OCI-M1 (cell line): ENCODE data around the gene TUB.

Experiments
- DNase-seq: peaks from one replicate; lab custom pipeline; 2025; lab: John Stamatoyannopoulos, UW

TUB gene, protein sequence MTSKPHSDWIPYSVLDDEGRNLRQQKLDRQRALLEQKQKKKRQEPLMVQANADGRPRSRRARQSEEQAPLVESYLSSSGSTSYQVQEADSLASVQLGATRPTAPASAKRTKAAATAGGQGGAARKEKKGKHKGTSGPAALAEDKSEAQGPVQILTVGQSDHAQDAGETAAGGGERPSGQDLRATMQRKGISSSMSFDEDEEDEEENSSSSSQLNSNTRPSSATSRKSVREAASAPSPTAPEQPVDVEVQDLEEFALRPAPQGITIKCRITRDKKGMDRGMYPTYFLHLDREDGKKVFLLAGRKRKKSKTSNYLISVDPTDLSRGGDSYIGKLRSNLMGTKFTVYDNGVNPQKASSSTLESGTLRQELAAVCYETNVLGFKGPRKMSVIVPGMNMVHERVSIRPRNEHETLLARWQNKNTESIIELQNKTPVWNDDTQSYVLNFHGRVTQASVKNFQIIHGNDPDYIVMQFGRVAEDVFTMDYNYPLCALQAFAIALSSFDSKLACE

DNA sequence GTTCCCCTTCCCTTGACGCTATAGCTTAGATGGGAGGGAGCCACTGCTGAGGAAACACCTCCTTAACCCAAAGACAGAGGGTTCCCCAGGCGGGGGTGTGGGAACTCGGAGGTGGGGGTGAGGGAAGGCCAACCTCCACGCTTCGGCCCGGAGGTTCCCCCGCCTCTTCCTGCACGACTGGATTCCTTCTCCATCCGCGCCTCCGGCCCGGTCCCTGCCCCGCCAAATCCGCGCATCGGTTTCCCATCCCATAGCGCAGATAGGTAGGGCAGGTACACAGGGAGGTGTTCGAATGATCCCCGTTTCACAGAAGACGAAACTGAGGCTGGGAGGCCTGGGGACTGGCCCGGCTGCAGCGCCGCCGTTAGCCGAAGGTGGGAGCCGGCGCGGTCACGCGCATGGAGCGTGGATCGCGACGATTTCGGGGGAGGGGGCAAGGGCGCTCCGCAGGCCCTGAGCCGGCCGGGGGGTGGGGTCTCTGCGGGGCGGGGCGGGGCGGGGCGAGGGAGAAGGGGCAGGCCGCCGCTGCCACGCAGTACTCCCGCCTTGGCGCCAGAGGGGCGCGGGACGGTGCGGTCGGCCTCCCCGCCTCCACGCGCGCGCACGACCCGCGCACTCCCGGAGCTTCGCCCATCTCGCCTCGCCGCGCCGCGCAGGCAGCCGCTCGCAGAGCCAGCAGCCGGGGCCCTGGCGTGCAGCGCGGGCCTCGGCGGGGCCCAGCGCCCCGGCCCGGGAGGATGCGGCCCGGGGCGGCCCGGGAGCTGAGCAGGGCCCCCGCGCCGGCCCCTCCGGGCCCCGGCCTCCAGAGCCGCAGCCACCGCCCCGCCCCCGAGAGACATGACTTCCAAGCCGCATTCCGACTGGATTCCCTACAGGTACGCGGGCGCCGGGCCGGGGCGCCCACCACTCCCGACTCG lies at the start of gene TUB:
TUB (plus strand) TSS at position 538 of the 917 bp plus-strand sequence; CDS start at position 838, 300 bp downstream.
- DNase-seq, result no peak

DNA sequence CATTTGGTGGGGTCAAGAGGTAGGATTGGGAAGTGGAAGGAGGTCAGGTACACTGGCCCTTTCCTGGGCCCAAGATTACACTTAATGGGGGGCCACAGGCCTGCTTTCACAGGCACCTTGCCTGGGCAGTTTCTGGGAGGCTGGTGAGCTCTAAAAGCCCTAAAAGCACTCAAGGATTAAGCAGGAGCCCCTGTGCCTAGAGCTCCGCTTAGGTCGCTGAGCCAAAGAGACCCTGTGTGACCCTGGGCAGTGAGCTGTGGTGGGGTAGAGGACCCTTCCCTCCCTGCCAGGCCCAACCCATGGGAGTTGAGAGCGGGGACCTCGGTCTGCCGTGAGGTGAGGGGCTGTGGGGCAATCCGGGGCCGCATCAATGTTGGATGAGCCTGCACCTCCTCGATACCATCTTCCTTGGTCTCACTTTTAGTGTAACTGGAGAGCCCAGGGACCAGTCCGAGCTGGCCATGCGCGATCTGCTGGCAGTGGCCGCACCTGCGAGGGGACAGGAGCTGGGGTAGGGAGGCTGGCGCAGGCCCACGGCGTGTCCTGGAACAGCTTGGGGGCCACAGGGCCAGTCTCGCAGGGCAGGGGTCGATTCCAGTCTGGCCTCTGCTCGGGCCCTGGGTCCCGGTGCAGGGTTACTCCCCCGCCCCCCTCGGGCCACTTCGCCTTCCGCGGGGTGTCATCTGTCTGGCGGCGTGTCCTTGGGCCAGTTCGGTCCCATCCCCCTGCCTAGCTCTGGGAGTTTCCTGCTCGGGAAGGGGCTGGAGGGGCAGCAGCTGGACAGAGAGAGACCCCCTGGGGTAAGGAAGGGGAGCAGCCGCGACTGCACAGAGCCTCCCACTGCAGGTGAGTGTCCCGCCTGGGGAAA lies 49.5 kb upstream of the TUB start:
- DNase-seq, result no peak

DNA sequence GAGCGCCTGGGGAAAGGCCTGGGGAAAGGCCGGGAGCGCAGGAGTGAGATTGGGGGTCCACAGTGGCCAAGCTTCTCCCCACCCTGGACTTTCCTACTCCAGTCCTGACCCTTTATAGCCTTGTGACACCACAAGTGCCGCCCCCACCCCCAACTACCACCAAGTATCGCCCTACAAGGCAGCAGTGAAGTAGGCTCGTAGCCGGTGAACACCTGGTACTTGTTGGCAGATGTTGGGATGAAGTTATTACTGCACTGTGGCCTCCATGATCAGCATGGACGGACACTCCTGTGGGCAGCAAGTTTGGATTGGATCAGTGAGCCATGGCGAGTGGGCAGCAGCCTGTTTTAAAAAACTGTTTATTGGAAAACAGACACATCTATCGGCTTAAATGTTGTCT lies 48.9 kb upstream of the TUB start:
- DNase-seq, result no peak

DNA sequence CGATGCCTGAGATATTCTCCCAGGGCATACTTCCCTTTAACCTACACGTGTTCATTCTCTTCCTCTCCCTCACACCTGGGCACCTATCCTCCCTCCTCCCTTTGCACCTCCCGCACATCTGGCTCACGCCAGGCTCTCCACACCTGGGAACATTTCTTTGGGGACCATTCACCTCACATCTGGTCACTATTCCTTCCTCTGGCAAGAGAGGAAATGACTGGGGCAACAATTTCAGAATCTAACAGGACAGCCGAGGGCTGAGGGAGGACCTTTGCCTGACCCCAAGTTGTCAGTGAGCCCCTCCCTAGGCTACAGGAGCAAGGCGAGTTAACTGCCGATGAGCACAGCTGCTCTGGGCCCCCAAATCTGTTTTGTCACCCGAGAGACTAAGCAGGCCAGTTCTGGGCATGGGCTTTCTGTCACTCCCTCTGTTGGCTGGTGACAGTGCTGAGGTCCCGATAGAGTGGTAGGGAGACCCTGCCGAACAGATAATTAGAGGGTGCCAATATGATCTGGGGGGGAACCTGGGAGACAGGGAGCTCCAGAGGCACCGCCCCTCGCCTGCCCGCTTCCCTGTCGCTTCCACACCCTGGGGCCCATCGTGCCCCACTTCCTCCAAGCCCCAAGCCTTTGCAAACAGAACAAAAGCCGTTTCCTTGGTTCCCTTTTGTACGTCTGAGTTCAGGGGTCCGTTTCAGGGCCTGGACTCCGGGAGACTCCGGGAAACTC lies 48.3 kb upstream of the TUB start:
- no peak for DNase-seq

DNA sequence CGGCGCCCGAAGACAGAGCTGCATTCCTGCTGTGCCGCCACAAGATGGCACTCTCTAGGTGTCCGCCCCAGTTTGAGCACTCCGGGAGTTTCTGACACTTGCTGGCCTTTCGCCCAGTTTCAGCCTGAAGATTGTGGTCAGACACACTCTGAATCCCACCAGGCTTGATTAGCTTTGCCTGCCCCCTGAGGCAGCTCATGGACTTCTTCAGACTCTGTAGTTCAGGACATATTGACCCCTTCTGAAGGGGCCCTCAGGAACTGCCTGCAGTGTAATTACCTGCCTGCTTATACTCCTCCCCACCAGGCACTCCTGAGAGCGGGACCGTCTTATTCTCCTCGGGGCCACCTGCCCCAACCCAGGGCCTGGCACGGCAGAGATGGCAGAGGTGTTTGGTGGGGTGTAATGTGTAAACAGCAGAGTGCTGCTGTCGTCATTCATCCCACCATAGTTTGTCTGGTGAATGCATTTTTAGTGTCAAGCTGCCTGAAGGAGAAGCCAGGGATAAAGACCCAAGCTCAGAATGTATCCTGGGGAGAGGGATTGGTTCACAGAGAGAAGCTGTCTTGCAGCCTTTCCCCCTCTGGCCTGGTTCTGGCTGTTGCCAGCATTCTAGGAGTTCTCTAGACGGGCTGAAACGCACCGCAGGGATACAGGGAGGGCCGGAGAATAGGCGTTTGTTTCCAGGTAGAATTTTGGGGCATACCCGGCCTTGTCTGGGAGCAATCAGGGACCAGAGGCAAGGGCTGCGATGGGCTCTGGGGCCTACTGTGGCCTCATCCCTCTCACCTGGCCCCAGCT lies 47.5 kb upstream of the TUB start:
- DNase-seq, result peak; percentile 79

DNA sequence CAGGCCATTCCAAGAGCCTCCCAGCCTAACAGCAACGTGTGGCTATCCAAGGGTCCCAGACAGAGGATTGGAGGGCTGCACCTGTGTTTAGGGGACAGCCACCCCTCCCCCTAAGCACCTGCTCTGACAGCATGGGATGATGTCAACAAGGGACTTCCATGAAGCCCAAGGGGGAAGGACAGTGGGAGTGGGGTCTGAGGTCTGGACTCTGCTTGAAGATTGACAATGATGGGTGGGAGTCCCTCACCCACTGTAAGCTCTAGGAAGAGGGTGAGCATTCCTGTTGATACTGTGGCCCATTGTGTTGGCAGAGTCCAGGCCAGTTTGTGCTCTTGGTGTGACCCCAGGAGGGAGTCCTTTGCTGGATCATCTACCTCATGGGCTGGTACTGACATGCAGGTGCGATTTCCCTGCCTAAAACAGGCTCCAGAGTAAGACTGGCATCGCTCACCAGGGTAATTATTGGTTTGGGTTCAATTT lies 46.9 kb upstream of the TUB start:
- DNase-seq, result no peak

DNA sequence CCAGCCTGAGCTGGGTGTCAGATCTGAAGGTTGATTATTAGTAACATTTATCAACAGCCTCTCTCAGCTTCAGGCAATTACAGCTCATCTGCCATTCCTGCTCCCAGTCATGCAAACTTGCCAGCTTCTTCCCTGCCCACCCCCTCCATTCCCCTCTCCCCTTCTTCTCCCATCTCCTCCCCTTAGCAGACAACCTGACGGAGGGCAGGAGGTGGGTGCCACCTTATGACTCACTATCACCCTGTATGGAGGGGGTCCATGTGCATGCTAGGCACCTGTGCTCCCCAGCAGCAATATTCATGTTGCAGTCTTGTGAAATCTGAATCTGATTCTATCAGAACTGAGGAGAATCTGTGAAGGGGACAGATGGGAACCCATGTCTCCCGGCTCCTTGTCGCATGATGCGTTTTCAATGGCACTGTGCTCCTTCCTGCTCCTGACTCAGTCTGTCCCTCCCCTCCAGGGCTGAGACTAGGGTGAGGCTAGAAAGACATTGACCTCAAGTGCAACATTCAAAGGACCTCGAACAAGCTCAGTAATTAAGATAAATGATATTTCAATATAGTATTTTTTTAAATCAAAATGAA lies 46.3 kb upstream of the TUB start:
- no peak for DNase-seq

DNA sequence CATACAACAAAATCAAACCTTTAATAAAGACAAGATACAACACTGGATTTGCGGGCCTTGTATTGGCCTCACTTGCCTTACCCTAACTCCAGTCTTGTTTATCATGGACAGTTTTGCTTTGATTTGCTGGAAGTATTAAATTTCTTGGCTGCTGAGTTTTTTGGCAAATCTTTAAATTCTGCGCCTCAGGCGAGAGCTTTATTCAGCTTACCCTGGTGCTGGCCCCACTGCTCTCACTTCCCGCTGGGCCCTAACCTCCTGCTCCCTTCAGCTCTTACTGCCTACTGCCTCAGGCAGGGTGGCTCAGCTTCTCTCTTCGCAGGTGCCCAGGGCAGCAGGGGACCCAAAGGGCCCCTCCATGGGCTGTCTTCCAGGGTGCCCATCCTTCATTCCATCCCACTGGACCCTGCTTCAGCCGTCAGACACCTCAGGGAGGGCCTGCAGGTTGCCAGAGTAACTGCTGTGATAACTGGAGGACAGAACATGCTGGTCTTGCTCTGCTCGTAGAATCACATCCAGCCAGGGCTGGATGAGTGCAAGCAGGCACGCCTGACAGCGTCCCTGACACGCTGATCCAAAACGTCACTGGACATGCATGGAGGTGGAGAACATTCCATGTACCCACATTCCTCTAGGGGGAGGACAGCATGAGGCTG lies 45.7 kb upstream of the TUB start:
- no peak for DNase-seq

DNA sequence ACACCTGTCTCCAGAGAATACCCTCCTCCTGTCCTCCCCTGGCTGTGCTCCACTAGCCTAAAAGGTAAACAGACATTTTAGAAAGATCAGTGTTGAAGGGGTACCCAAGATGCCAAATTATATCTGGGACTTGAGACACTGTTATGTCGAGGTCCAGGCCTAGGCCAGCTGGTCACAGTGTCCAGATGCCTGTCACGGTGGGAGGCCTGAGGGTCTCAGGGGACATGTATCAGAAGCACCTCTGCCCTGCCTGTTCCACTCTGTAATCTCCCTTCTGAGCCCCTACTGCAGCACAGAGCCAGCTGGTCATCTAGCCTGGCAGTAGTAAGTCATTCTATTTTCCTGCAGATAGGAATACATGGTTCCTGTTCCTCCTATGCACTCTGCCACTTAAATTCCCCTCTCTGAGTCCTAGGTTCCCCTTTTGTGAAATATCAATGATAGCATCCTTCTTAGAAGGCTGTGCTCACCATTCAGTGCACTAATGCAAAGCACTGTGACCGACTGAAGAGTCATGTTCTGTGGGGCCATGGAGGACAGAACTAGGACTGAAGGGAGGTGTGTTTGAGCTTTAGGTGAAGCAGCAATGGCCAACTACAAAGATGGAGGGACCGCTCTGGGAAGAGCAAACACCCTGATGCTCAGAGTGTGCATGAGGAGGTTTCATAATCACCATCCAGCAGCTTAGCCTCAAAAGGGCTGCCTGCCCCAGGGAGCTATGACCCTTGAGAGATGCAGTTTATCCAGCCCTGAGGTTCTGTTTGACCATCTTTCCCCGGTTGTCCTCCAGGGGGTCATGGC lies 44.8 kb upstream of the TUB start:
- DNase-seq, result no peak

DNA sequence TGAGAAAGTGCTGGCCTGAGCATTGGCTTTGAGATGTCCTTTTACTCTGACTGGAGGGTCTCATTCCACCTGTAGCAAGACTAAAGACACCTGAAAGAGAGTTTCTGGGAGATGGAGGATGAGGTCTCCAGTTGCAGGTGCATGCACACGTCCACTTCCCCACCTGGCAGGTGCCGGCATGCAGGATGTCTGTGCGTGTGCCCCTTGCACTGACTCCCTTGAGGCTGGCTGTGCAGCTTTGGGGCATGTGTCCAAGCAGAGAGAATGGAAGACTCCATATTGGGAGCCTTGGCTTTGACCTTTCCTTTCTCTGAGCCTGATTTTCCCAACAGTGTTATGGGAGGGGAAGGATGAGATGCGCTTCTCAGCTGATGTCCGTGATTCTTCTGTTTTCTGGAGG lies 44.0 kb upstream of the TUB start:
- no peak for DNase-seq

DNA sequence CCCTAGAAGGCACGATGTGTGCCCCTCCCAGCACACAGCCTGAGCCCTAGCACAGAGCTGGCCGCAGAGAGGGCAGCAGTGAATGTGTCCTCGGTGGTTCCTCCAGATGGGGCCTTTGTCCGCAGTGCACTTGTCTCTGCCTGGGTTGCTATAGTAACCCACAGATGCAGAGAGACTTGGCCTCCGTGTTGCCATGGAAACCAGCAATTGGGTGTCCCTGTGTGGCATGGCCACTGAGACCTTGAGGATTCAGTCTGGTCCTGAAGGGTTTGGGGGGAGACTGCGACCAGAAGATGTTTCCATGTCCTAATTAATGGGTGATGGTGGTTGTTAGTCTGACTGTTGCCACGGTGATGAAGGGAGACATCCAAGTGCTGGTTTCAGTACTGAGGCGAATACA lies 42.6 kb upstream of the TUB start:
- no peak for DNase-seq

DNA sequence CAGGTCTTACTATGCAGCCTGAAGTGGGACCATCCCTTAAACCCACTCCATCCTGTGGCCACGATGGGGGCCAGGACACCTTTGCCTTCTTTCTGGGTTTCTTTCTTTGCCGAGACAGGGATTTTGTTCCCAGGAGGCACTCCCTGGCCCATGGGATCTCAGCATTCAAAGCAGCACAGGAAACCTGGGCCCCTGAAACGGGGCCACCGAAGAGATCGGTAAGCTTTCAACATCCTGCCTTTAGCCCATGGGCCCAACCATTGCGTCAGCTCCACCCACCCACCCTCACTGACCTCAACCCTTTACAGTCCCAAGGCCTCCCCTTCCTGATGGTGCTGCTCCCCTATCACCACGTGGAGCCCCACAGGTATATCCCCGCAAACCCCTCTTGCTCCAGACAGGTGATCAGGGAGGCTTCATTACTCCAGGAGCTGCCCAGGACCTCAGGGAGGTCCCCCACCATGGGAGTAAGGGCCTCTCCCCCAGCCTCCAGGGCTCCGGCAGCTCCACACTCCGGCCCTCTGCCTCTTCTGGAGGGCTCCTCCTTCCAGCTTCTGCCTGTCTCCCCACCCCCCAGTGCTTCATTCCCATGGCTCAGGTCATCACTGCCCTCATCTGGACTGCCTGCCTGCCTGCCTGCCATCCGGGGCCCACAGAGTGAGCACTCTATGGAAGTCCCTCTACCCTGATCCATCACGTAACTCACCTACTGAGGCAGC lies 42.0 kb upstream of the TUB start:
- no peak for DNase-seq

DNA sequence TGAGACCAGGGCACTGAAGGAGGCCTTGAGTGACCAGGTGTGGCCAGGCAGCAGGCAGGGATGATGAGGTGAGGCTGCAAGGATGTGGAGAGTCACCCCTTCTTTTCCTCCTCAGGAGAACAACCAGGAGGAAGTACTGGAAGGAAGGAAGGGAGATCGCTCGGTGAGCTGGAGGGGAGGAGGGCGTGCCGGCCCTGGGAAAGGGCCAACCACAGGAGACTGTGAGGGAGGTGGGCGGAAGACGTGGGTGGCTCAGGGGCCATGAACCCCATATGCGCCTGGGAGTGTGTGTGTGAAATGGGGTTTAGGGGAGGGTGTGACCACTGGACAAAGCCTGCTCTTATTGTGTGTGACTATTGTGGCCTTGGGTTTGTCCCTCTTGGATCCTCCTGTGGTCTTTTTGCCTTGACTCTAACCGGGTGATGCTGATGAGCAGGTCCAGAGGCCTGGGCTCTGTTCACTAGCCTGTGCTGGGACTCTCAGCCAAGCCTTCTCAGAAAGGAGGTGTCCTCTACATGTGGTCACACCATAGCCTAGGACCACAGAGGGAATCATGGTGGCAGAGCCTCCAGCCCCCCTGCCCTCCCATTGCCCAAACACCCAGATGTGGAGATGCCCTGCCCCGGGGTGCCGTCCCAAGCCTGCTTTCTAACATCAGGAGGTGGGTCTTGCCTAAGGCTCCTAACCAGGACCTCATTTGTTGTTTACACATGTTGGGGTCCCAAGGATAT lies 41.3 kb upstream of the TUB start:
- DNase-seq, result no peak

DNA sequence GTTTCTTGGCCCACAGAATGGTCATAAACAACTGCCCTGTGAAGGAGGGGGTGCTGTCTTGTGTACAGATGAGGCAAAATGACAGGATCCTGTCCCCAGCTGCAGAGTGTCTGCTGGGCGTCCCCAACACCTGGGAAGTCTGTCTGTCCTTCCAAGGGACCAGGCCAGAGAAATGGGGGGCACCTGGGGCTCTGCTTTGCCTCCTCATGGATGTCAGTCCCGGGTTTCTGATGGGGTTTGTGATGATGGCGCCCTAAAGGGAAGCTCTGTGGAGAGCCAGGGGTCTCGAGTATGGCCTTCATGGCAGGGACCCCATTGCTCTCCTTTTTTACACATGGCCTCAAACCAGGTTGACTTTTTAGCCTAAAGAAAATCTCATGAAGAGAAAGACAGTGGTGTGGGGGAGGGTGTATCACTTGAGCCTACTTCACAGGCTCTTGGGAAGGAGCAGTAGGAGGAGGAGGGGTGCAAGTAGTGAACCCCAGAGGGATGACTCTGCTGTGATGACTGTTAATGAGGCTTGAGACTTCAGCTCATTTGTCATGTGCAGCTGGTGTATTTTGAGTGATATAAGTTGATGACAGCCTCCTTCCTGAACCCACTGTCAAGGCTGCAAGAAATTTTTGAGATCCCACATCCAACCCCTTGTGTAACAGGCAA lies 40.6 kb upstream of the TUB start:
- DNase-seq, result no peak

DNA sequence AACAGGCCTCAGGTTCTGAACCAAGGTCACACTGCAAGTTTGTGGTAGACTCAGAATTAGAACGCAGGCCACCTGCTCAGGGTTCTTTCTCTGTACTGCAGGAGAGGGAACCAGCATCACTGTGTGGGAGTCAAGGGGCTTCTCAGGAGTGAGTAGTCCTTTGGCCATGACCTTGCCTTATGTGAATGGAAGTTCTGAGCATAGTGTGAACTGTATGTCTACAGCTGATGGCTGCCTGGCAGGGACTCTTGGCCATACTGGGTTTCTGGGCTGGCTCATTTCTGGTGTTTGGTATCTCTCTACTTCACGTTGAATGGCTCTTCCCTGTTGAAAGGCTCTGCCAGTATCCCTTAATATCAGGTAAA lies 40.1 kb upstream of the TUB start:
- DNase-seq, result no peak

DNA sequence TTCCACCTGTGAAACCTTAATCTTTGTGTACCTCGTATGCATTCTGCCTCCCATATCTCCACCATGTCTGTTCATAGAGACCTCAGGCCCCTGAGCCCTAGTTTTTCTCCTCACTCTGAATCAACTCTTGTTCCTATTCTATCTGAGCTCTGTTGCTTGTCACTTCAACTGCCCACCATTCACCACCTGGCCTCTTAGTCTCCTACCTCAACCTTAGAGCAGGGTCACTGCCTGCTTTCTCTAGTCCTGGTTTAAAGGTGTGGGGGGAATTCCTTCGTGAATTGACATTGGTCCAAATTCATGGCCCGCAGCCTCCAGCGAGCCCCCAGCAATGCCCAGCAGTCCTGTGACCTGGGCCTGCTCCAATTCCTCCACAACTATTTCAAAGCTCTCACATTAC lies 39.4 kb upstream of the TUB start:
- no peak for DNase-seq

DNA sequence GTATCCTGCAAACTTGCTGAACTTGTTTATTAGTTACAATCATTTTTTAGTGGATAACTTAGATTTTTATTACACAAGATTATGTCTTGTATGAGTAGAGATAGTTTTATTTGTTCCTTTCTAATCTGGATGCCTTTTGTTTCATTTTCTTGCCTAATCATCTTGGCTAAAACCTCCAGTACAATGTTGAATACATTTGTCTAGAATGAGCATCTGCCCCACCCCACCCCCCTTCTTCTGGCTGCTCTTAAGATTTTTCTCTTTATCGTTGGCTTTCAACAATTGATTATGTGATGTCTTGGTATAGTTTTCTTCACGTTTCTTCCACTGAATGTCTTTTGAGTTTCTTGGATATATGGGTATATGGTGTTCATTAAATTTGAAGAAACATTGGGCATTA lies 37.3 kb upstream of the TUB start:
- no peak for DNase-seq
